NCI-H2196 (cell line): ENCODE measurements around the gene TMEM259.
A peak's percentile ranks its signal among the peaks of the same experiment; 100 is the strongest.

Experiments
- DNase-seq: peaks from one replicate; lab custom pipeline; 2025; ENCODE audit not compliant: unreplicated experiment; lab: John Stamatoyannopoulos, UW

The TMEM259 gene

DNA sequence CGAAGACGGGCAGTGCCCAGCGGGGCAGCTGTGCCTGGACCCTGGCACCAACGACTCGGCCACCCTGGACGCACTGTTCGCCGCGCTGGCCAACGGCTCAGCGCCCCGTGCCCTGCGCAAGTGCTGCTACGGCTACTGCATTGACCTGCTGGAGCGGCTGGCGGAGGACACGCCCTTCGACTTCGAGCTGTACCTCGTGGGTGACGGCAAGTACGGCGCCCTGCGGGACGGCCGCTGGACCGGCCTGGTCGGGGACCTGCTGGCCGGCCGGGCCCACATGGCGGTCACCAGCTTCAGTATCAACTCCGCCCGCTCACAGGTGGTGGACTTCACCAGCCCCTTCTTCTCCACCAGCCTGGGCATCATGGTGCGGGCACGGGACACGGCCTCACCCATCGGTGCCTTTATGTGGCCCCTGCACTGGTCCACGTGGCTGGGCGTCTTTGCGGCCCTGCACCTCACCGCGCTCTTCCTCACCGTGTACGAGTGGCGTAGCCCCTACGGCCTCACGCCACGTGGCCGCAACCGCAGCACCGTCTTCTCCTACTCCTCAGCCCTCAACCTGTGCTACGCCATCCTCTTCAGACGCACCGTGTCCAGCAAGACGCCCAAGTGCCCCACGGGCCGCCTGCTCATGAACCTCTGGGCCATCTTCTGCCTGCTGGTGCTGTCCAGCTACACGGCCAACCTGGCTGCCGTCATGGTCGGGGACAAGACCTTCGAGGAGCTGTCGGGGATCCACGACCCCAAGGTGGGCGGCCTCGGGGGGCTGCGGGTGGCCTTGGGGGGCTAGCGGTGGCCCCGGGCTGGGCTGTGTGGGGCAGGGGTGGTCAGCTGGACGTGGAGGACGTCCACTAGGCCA is 15.9 kb downstream of the TMEM259 start:
- DNase-seq, result no peak

GRCh38 chr19:1004204-1004802 is 16.6 kb downstream of the TMEM259 start:
- DNase-seq, result no peak

DNA sequence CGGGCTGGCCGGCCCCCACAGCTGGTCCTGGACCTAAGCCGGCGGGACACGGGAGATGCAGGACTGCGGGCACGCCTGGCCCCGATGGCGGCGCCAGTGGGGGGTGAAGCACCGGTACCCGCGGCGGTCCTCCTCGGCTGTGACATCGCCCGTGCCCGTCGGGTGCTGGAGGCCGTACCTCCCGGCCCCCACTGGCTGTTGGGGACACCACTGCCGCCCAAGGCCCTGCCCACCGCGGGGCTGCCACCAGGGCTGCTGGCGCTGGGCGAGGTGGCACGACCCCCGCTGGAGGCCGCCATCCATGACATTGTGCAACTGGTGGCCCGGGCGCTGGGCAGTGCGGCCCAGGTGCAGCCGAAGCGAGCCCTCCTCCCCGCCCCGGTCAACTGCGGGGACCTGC is 17.6 kb downstream of the TMEM259 start:
- no peak for DNase-seq

DNA sequence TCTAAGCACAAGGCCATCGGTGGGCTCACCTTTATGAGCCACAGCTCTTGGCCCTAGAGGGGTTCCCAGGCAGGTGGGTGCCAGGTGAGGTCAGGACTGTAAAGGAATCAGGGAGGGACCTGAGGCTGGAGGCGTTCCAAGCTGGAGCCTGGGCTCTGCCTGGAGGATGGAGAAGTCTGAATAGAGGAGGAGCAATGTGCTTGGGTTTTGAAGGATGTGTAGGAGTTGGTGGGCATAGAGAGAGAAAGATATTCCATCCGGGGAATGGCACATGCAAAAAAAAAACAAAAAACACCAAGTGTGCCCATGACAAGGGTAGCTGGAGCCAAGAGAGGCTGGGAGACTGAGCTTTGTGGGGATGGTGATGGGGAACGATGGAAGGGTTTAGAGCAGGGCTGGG is 18.3 kb downstream of the TMEM259 start:
- DNase-seq, result no peak

GRCh38 chr19:1001538-1002166 is 19.3 kb downstream of the TMEM259 start:
- peak; percentile 48 for DNase-seq

GRCh38 chr19:1000591-1001537 is 20.1 kb downstream of the TMEM259 start:
- no peak for DNase-seq

- peak; percentile 76 for DNase-seq
These were observed 20.8 kb downstream of the TMEM259 start, which contains the start of gene GRIN3B for GRCh38 chr19:1000095-1000494. Gene GRIN3B, plus strand, starts transcription at chr19:1000419. Its CDS starts 19 bp downstream, at chr19:1000438.

DNA sequence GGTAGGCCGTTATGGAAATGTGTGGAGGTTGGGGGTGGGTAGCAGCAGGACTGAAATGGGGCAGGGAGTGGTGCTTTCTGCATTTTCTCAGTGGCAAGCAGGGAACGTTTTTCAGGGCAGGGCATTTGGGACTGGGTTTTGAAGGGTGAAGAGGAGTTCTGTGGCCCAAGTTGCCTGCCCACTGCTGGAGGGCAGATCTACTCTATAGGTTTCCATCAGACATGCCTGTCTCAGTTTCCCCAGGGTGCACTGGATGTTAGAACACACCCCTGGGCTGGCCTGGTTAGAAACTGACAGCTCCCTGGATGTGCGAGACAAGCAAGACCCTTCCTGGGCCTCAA is 21.6 kb downstream of the TMEM259 start:
- no peak for DNase-seq

DNA sequence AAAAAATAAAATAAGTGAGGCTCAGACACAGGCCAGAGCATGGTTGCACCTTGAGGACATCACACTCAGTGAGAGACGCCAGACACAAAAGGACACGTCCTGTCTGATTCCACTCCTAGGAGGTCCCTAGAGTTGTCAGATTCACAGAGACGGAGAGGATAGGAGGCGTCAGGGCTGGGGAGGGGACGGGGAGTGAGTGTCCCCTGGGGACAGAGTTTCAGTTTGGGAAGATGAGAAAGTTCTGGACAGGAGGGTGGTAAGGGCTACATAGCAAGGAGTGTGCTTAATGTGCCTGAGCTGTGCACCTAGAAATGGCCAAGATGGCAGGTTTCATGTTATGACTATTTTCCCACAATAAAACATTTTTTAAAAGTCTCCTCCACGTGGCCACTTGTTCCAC is 22.9 kb downstream of the TMEM259 start:
- no peak for DNase-seq

- DNase-seq, result peak; percentile 64
These were observed 24.7 kb downstream of the TMEM259 start for GRCh38 chr19:996051-996838.

DNA sequence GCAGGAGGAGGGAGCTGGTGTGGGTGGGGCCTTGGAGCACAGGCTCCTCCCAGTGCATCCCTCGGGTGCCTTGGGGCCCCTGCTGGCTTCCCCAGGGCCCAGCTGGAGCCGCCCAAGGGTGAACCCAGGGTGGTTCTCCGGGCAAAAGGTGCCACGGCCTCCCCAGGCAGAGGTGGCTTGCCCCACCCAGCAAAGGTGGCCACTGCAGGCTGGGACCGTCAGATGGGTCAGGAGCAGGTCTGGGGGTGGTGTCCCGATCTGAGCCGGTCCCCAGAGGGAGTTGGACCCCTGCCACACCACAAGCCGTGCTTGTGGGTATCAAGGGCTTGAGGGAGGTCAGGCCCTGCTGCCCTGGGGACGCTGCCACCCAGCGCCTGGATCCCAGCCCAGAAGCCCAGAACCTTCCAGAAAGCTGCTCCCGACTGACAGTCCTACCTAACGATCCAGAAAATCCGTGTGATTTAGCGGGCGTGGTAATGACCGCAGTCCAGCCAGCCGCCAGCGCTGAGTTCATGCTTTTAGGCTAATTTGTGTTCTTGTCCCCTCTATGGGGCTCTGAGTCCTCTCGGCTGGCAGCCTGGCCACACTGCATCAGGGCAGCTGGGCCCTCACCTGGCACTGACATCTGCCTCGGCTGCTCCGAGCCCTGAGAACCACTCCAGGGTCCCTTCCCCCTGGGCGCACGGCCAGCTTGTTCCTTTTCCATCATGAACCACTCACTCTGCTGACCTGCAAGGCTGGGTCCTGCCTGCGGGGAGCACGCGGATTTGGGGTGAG is 25.7 kb downstream of the TMEM259 start:
- DNase-seq, result peak; percentile 61

DNA sequence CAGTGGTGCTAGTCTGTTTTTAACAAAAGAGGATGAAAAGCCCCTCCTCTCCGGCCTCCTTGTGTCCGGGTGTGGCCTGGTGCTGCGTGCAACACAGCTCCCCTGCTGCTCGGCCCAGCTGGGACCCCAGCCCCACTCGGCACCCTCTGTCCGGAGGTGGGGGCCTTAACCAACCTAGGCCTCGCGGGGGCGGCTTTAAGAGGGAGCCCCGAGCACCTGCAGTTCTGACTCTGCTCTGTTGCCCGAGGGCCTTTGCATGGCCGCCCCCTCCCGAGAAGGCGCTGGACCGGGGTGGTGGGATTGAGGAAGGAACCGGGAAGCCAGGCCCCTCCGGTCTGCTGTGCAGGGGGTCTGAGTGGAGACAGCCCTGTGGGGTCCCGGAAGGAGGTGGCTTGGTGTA is 26.4 kb downstream of the TMEM259 start:
- no peak for DNase-seq

DNA sequence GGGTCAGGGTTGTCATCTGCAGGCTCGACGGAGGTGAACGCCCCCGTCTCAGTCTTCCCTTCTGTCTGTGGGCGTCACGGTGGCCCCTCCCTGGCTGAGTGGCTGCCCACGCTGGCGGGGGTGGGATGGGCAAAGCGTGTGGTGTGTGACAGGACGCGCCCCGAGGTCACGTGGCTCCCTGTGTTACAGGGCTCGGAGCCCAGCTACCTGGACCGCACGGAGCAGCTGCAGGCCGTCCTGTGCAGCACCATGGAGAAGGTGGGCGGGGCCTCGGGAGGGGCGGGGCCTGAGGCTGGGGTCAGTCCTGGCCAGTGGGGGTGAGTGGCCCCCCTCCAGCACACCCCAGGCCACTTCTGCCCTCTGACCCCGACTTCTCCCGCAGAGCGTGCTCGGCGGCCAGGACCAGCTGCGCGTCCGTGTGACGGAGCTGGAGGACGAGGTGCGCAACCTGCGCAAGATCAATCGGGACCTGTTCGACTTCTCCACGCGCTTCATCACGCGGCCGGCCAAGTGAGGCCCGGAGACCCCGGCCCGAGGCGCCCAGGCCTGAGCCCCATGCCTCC is 27.0 kb downstream of the TMEM259 start:
- DNase-seq, result no peak

GRCh38 chr19:993361-993830 is 27.5 kb downstream of the TMEM259 start:
- no peak for DNase-seq

GRCh38 chr19:992670-993055 is 28.3 kb downstream of the TMEM259 start:
- no peak for DNase-seq

- no peak for DNase-seq
These were observed 28.8 kb downstream of the TMEM259 start for GRCh38 chr19:991932-992669.

GRCh38 chr19:991174-991931 is 29.6 kb downstream of the TMEM259 start:
- DNase-seq, result no peak

DNA sequence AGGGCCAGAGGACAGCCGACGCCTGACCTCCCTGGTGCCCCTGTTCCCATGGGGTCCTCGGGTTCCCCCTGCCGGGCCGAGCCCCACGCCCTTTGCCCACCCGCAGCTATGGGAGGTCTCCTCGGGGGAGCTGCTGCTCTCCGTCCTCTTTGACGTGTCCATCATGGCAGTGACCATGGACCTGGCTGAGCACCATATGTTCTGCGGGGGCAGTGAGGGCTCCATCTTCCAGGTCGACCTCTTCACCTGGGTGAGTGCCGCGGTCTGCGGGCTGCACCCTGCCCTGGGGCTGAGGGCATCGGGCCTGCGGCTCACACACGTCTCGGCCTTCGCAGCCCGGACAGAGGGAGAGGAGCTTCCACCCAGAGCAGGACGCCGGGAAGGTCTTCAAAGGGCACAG is 30.2 kb downstream of the TMEM259 start:
- no peak for DNase-seq
